Gastroesophageal sphincter (tissue), 3 donors: Measurements from ENCODE around the gene OR10W1.

Experiments used
- EP300 ChIP-seq: sonication (generic); formaldehyde crosslinking; IDR thresholded peaks from one replicate; pipeline ENCODE4 v1.6.1; 2017; ENCODE audit warnings: antibody characterized with exemption, mild to moderate bottlenecking
- POLR2A ChIP-seq, 2 donors: fragments of 450-650 bp; IDR thresholded peaks; one replicate each; pipeline ENCODE4 v1.6.1; 2017; ENCODE audit warnings: antibody characterized with exemption in 2 of 2, mild to moderate bottlenecking in 2 of 2, moderate library complexity in 1 of 2
- POLR2AphosphoS5 ChIP-seq: sonication (generic); formaldehyde crosslinking; IDR thresholded peaks from one replicate; pipeline ENCODE4 v1.6.1; 2017; ENCODE audit warnings: antibody characterized with exemption
- TF ChIP-seq, protein P1 (sequence below), 4 experiments: fragments of 200-600 bp in 2 of 4; fragments of 450-650 bp in 2 of 4; sonication (generic) in 1 of 4; IDR thresholded peaks; one replicate each; pipeline ENCODE4 v1.5.1; 2017 to 2019; ENCODE audit warnings: antibody characterized with exemption in 4 of 4, mild to moderate bottlenecking in 2 of 4, moderate library complexity in 2 of 4

DNA sequence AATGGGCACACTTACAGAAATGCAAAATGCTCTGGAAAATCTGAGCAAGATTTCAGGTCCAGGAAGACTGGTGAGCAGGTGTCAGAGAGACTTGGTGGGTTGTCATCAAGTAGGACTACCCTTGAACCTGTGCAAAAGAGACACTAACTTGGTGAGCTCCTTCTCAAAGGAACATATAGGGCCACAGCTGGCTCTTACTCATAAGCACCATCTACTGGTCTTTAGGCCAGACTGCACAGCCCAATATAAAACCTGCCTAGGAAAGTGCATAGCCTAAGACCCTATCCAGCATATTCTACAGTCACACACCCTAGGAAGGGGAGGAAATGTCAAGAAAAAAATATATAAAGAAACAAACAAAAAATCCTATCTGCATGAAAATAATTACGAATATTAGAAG lies 18.2 kb upstream of the OR10W1 start:
- TF ChIP-seq, protein P1, sequence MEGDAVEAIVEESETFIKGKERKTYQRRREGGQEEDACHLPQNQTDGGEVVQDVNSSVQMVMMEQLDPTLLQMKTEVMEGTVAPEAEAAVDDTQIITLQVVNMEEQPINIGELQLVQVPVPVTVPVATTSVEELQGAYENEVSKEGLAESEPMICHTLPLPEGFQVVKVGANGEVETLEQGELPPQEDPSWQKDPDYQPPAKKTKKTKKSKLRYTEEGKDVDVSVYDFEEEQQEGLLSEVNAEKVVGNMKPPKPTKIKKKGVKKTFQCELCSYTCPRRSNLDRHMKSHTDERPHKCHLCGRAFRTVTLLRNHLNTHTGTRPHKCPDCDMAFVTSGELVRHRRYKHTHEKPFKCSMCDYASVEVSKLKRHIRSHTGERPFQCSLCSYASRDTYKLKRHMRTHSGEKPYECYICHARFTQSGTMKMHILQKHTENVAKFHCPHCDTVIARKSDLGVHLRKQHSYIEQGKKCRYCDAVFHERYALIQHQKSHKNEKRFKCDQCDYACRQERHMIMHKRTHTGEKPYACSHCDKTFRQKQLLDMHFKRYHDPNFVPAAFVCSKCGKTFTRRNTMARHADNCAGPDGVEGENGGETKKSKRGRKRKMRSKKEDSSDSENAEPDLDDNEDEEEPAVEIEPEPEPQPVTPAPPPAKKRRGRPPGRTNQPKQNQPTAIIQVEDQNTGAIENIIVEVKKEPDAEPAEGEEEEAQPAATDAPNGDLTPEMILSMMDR (IDR thresholded peaks at IDR 0.05), result no peak
- TF ChIP-seq POLR2A (IDR thresholded peaks at IDR 0.05) (no peak), POLR2AphosphoS5 (no peak), EP300 (no peak)
